Stimulated activated CD4-positive, alpha-beta T cell treated with anti-CD3 and anti-CD28 coated beads, Interleukin-4, amount 100 ng/mL, for 48 hours (primary cell): Measurements from ENCODE around the gene FRMD1.

Experiments used
- DNase-seq, 2 donors: peaks; one replicate each; pipeline ENCODE4 v3.0.0-alpha.2; 2020; ENCODE audit warnings: low read depth in 2 of 2

The FRMD1 gene

DNA sequence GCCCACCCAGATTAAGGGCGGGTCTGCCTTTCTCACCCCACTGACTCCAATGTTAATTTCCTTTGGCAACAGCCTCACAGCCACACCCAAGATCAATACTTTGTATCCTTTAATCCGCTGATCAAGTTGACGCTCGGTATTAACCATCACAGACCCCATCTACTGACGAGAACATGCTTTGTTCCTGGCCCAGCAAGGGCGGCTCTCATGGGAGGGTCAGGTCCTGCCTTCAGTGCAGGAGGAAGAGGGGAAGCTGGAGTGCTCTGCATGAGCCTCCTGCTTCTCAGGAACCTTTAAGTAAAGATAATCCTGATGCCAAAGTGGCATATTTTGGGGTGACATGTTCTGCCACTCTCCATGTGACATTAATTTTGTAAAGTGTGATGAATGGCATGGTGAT, 73.2 kb downstream of the FRMD1 start:
- no peak for DNase-seq

DNA sequence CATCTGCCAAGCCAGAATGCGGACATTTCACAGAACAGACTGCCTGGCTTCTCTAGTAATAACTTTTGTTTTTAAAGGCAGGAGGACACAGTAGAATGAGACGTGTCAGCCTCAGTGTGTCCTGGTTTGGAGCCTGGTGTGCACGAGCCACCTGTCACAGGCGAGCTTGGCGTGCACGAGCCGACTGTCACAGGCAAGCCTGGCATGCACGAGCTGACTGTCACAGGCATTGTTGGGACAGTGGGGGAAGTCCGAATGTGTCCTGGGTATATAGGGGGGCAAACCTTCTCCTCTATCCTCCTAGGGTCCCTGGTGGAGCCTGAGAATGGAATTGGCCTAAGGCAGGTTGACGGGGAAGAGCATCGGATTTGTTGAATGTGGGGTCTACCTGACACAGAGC, 74.1 kb downstream of the FRMD1 start:
- no peak for DNase-seq

DNA sequence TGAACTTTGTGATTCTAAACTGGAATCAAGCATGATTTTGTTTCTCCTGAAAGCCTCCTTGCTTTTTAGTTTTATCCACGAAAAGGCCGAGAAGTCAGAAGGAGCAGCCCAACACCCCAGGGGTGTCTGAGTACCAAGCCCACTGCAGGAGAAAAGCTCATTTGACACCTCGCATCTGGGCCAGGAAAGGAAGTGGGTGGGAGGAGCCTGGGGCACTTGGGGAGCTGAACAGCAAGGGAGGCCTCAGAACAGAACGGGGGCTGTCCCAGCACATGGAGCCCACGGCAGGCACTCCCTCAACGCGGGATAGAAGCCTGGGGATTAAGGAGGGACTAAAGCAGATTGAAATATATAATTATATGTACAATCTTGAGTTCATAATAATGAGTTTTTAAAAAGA, 75.0 kb downstream of the FRMD1 start:
- no peak for DNase-seq
